ENCODE data around the gene VLDLR. TPM values are rescaled to one million over a fixed set of nuclear protein-coding genes. Genes with fewer than 3 reads are reported as not detected.

VLDLR gene
- total RNA-seq, 2 experiments from 2014 or later: 0.06 to 0.15 TPM

DNA sequence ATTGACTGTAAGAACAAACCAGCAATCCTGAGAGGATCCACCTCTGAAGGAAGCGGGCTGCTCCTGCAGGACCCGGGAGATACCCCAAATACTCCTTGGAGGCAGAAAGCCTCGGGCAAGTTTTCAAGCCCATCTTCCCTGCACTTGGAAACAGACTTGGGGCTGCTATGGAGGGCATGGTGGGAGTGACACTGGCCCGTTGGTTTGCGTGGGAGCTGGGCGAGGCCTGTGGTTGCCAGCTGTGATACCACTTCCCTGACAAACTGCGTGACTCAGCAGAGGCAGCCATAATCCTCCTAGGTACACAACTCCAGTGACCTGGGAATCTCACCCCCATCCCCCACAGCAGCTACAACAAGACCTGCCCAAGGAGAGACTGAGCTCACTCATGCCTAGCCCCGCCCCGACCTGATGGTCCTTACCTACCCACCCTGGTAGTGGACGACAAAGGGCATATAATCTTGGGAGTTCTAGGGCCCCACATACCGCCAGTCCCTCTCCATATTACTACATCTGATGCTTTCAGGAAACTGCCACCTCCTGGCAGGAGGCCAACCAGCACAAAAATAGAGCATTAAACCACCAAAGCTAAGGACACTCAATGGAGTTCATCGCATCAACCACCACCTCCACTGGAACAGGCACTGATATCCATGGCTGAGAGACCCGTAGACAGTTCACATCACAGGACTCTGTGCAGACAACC lies 38.1 kb upstream of the VLDLR start:
- Histone ChIP-seq H3K4me1 (ENCODE audit: insufficient read depth, low read length, poor library complexity, severe bottlenecking) (no peaks in the 10 kb centered on the region), H2AFZ (ENCODE audit: low read length) (no peak overlapping the region), H3K36me3 (ENCODE audit: insufficient read depth, low read length) (no peaks in the 10 kb centered on the region), H4K20me1 (ENCODE audit: insufficient read depth, low read length) (no peaks in the 10 kb centered on the region), H3K9me3 (ENCODE audit: low read length) (no peaks in the 10 kb centered on the region), H3K4me2 (ENCODE audit: low read length) (no peak overlapping the region), H3K79me2 (ENCODE audit: insufficient read depth, low read depth, low read length) (no peaks in the 10 kb centered on the region), H3K27ac (ENCODE audit: low read depth, low read length, poor library complexity, severe bottlenecking) (no peak overlapping the region), H3K9me2 (ENCODE audit: insufficient read depth, low read length) (no peaks in the 10 kb centered on the region), H3K4me3 (ENCODE audit: low read depth, low read length, poor library complexity, severe bottlenecking) (no peak overlapping the region)
- no TSS peak for BruUV-seq (replicated peaks)
- CTCF ChIA-PET (ENCODE audit: unreplicated experiment): no interaction called here
- intact Hi-C loops (cut with micrococcal nuclease; ENCODE audit: unreplicated experiment): no loop called here
- POLR2A ChIA-PET: interaction anchor here (1.2 kb wide), 1 partner anchor 12 kb away, joined by 5 read pairs; no protein-coding TSS in a partner anchor
- no peak for TF ChIP-seq EZH2phosphoT487 (IDR thresholded peaks at IDR 0.05; ENCODE audit: borderline replicate concordance, low read depth, low read length)
- TF ChIP-seq, protein P1, sequence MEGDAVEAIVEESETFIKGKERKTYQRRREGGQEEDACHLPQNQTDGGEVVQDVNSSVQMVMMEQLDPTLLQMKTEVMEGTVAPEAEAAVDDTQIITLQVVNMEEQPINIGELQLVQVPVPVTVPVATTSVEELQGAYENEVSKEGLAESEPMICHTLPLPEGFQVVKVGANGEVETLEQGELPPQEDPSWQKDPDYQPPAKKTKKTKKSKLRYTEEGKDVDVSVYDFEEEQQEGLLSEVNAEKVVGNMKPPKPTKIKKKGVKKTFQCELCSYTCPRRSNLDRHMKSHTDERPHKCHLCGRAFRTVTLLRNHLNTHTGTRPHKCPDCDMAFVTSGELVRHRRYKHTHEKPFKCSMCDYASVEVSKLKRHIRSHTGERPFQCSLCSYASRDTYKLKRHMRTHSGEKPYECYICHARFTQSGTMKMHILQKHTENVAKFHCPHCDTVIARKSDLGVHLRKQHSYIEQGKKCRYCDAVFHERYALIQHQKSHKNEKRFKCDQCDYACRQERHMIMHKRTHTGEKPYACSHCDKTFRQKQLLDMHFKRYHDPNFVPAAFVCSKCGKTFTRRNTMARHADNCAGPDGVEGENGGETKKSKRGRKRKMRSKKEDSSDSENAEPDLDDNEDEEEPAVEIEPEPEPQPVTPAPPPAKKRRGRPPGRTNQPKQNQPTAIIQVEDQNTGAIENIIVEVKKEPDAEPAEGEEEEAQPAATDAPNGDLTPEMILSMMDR (conservative IDR thresholded peaks at IDR 0.05; ENCODE audit: low read length): no peak
- DNase-seq (ENCODE audit: low spot score): no peak

DNA sequence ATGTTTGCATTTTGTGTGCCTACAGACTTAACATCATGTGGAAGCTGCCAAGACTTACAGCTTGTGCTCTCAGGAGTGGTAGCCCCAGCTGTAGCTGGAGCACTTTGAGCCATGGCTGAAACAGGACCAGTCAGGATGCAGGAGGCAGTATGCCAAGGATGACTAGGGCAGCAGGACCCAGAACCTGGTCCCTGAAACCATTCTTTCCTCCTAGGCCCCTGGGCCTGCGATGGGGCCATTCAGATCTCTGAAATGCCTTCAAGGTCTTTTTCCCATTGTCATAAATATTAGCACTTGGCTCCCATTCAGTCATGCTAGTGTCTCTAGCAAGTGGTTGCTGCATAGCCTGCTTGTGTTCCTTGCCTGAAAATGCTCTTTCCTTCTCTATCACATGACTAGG lies 29.6 kb upstream of the VLDLR start:
- Histone ChIP-seq H2AFZ (ENCODE audit: low read length) (no peak overlapping the region), H3K4me2 (ENCODE audit: low read length) (no peak overlapping the region), H3K79me2 (ENCODE audit: insufficient read depth, low read depth, low read length) (no peaks in the 10 kb centered on the region), H3K4me1 (ENCODE audit: insufficient read depth, low read length, poor library complexity, severe bottlenecking) (no peaks in the 10 kb centered on the region), H3K27ac (ENCODE audit: low read depth, low read length, poor library complexity, severe bottlenecking) (no peak overlapping the region), H3K4me3 (ENCODE audit: low read depth, low read length, poor library complexity, severe bottlenecking) (no peak overlapping the region), H4K20me1 (ENCODE audit: insufficient read depth, low read length) (no peaks in the 10 kb centered on the region), H3K9me2 (ENCODE audit: insufficient read depth, low read length) (no peaks in the 10 kb centered on the region), H3K36me3 (ENCODE audit: insufficient read depth, low read length) (no peaks in the 10 kb centered on the region), H3K9me3 (ENCODE audit: low read length) (no peaks in the 10 kb centered on the region)
- BruUV-seq (replicated peaks): no TSS peak
- intact Hi-C loops (cut with micrococcal nuclease; ENCODE audit: unreplicated experiment): no loop called here
- CTCF ChIA-PET (ENCODE audit: unreplicated experiment): no interaction called here
- DNase-seq (ENCODE audit: low spot score): no peak
- TF ChIP-seq, protein P1 (conservative IDR thresholded peaks at IDR 0.05; ENCODE audit: low read length): no peak
- TF ChIP-seq EZH2phosphoT487 (IDR thresholded peaks at IDR 0.05; ENCODE audit: borderline replicate concordance, low read depth, low read length): no peak
- POLR2A ChIA-PET: no interaction called here

DNA sequence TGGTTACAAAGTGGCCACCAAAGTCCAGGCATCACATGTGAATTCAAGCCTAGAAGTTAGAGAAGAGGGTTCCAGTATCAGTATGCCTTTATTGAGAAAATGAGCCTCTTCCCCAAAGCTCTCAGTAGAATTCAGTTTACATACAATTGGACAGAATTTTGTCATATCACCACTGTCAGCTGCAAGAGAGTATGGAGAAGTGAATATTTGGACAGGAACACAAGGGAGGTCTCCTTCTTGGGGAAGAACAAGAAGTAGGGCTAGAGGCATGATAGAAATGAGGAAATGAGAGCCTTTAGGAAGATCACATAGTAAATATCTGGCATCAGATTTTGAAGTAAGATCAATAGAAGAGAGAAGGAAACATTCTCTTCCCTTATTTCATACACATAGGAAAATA lies 27.8 kb upstream of the VLDLR start:
- intact Hi-C loops (cut with micrococcal nuclease; ENCODE audit: unreplicated experiment): no loop called here
- DNase-seq (ENCODE audit: low spot score): no peak
- no peaks in the 10 kb centered on the region for H3K9me2 ChIP-seq (ENCODE audit: insufficient read depth, low read length)
- CTCF ChIA-PET (ENCODE audit: unreplicated experiment): no interaction called here
- H3K4me2 ChIP-seq (ENCODE audit: low read length): no peak overlapping the region
- POLR2A ChIA-PET: no interaction called here
- H3K4me3 ChIP-seq (ENCODE audit: low read depth, low read length, poor library complexity, severe bottlenecking): no peak overlapping the region
- BruUV-seq (replicated peaks): no TSS peak
- H3K27ac ChIP-seq (ENCODE audit: low read depth, low read length, poor library complexity, severe bottlenecking): no peak overlapping the region
- no peaks in the 10 kb centered on the region for H4K20me1 ChIP-seq (ENCODE audit: insufficient read depth, low read length)
- no peaks in the 10 kb centered on the region for H3K36me3 ChIP-seq (ENCODE audit: insufficient read depth, low read length)
- TF ChIP-seq EZH2phosphoT487 (IDR thresholded peaks at IDR 0.05; ENCODE audit: borderline replicate concordance, low read depth, low read length): no peak
- TF ChIP-seq, protein P1 (conservative IDR thresholded peaks at IDR 0.05; ENCODE audit: low read length): no peak
- no peaks in the 10 kb centered on the region for H3K79me2 ChIP-seq (ENCODE audit: insufficient read depth, low read depth, low read length)
- H3K9me3 ChIP-seq (ENCODE audit: low read length): no peaks in the 10 kb centered on the region
- no peak overlapping the region for H2AFZ ChIP-seq (ENCODE audit: low read length)
- no peaks in the 10 kb centered on the region for H3K4me1 ChIP-seq (ENCODE audit: insufficient read depth, low read length, poor library complexity, severe bottlenecking)

Measured in OCI-LY7 (cell line).